ENCODE measurements around the gene TNFSF9. TPM values are rescaled to one million over a fixed set of nuclear protein-coding genes. Genes with fewer than 3 reads are reported as not detected.
A peak's percentile ranks its signal among the peaks of the same experiment; 100 is the strongest.
"Not testable (repeated sequence)": the region's sequence is repeated elsewhere in the genome, so short reads cannot be mapped to it uniquely, and the experiment has no call there.

Gene TNFSF9
- total RNA-seq, 1 donor from 2014 or later = 4.7 TPM

GRCh38 chr19:6508028-6508771 is 22.6 kb upstream of the TNFSF9 start:
- not testable (repeated sequence) for ATAC-seq

GRCh38 chr19:6509118-6509971 is 21.5 kb upstream of the TNFSF9 start:
- ATAC-seq = no peak

DNA sequence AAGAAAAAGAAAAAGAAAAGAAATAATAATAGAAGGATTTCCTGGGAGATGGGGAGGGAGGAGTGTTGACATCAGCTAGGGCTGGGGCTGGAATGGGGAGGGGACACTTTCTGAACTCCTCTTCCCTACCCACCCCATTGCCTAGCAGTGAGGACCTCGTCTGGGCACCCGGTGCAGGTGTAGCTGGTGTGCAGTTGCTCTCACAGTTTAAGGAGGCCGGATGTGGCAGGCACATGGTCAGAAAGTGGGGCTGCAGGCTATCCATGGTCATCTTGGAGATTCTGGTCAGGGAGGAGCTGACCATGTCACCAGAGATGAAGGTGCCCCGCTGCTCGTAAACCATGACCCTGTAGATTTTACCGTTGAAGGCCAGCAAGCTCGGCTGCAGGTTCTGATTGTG is 20.2 kb upstream of the TNFSF9 start:
- no peak for ATAC-seq

DNA sequence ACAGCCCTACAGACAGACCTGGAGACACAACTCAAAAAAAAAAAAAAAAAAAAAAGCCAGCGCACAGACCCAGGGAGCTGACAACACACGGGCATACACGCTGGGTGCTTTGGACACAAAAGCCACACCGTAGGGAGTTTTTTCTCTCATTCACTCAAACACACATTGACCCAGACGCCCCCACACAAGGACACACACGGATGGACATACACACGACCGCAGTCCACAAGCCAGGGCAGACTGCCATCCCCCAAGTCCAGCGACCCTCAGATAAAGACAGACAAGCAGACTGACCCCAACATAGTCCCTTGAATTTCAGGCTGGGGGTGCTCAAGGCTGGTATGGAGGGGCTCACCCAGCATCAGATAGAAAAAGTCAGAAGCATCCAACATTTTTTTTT is 16.7 kb upstream of the TNFSF9 start:
- no peak for ATAC-seq

DNA sequence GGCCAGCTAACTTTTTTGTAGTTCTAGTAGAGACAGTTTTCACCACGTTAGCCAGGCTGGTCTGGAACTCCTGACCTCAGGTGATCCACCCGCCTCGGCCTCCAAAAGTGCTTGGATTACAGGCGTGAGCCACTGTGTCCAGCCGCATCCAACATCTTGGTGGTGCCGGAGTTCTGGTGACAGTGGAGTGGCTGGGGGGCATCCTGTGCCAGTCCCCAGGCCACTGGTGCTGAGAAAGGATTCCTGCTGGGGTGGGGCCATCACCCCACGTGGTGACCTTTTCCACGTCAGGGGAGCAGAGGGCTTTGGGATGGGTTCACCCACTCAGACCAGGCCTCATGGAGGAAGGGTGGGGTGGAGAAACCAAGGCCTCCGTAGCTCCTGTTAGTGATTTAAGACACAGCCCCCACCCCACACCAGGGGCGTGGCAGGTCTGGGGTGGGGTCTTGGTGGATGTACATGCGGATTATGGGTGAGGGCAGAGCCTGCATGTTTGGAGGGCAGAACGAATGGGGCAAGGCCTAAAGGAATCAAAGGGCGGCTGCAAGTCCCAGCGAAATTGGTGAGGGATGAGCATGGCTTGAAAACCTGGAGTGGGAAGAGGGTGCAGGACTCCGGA is 15.8 kb upstream of the TNFSF9 start:
- ATAC-seq = no peak

DNA sequence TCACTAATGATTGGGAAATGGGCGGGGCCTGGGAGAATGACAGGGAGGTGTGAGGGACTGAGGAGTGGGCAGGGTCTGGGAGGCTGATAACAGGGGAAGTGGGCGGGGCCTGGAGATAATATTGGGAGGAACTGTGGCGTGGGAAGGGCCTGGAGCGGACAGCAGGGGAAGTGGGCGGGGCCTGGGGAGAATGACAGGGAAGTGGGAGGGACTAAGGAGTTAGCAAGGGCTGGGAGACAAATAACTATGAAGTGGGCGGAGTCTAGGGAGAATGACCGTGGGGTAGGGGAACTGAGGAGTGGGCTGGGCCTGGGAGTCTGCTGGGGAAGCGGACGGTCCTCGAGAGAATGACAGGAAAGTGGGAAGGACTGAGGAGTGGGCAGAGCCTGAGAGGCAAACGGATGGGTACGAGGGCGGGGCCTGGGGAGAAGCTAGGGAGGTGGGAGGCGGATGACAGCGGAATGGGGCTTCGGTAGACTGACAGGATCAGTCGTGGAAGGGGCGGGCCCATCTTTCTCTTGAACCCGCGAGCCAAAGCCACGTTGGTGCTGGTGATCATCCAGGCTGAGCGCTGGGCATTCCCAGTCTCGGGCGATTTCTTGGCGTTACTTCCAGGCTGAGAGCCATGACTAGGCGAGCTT is 14.7 kb upstream of the TNFSF9 start:
- peak; percentile 84 for ATAC-seq

- ATAC-seq = peak; percentile 87
These were observed 14.1 kb upstream of the TNFSF9 start for GRCh38 chr19:6516659-6517291.

GRCh38 chr19:6518145-6518911 is 12.5 kb upstream of the TNFSF9 start:
- no peak for ATAC-seq

DNA sequence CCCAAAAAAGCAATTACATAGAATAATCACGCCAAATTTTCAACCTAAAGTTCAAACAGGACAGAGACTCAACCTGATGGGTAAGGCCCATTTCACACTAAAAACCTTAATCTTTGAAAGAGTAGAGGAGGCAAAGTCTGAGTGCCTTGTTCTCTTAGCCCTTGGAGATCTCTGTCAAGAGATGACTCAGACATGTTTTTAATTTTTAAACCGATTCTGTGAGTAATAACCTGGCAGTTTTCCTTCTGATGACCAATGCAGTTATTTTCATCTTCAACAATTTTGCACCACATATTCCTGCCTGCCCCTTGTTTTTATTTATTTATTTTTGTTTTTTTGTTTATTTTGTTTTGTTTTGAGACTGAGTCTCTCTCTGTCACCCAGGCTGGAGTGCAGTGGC is 11.5 kb upstream of the TNFSF9 start:
- no peak for ATAC-seq

DNA sequence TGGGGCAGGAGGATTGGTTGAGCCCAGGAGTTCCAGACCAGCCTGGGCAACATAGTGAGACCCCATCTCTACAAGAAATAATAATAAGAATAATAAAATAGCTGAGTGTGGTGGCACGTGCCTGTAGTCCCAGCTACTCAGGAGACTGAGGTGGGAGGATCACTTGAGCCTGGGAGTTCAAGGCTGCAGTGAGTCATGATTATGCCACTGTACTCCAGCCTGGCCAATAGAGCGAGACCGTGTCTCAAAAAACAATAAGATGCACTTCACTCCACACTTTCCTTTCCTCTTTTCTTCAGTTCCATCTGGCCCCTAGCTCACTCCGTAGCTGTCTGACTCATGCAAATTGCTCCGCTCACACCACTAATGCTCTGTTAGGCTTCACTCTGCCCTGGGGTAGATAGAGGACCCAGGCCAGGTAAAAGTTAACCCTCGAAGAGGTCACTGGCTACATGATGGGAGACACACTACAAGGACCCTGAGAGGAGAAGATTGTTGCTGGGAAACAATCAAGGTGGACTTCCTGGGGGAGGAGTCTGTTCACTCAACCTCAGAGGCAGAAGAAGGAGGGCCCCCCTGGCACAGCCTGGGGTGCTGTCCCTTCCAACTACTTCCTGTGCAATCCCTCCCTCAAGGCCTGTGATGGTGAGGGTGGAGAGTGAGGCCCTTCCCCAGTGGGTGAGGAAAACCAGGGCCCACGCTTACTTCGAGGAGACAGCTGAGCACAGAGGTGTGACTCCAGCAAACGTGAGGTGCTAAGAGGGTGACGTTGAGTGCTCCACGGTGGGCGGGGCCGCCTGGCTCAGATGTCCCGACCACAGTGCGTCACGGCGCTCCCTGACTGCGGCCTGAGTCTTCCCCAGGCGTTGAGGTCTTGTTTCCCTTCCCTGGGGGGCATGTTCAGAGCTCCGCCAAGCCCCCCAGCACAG is 8.8 kb upstream of the TNFSF9 start:
- ATAC-seq = peak; percentile 54

DNA sequence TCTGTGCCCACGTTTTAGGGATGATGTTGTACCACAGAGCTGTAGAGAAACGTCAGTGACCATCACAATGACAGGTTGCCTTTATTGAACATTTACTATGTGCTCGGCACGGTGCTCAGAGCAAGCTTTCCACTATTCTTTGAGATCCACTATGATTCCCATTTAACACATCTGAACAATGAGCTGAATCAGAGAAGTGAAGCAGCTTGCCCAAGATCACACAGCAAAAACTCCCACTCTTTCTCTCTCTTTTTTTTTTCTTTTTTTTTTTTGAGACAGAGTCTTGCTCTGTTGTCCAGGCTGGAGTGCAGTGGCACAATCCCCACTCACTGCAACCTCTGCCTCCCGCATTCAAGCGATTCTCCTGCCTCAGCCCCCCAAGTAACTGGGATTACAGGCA is 8.1 kb upstream of the TNFSF9 start:
- ATAC-seq = no peak

- no peak for ATAC-seq
These were observed 6.5 kb upstream of the TNFSF9 start for GRCh38 chr19:6524311-6524710.

- ATAC-seq = no peak
These were observed 2.8 kb upstream of the TNFSF9 start for GRCh38 chr19:6527893-6528543.

DNA sequence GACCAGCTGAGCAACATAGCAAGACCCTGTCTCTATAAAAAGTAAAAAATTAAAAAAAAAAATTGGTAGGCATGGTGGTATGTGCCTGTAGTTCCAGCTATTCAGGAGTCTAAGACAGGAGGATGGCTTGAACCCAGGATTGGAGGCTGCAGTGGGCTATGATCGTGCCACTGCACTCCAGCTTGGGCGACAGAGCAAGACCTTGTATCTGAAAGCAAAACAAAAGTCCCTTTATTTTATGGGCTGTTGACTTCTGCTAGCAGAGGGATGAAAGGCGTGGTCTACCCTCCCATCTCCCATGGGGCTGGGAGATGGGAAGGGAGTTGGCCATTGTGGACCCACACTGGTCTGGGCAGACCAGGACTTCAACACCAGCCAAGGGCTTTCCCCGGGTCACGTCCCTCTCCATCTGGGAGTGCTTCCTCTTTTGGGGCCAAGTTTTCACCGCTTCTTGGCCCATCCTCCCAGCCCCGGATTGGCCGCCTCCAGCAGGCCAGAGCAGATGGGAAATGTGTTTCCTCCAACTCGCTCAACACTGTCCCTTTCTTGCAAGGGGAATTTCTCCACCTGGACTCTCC is 2.2 kb upstream of the TNFSF9 start:
- no peak for ATAC-seq

- no peak for ATAC-seq
These were observed 1.5 kb upstream of the TNFSF9 start for GRCh38 chr19:6529351-6529750.

DNA sequence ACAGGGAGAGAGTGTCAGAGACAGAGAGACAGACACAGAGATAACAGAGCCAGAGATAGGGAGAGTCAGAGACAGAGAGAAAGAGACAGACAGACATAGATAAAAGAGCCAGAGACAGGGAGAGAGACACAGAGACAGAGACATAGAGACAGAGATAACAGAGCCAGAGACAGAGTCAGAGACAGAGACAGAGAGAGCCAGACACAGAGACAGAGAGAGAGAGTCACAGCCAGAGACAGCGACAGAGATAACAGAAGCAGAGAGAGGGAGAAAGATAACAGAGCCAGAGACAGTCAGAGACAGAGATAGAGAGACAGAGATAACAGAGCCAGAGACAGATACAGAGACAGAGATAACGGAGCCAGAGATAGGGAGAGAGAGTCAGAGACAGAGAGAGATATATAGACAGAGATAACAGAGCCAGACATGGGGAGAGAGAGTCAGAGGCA is 865 bp upstream of the TNFSF9 start:
- ATAC-seq = no peak

DNA sequence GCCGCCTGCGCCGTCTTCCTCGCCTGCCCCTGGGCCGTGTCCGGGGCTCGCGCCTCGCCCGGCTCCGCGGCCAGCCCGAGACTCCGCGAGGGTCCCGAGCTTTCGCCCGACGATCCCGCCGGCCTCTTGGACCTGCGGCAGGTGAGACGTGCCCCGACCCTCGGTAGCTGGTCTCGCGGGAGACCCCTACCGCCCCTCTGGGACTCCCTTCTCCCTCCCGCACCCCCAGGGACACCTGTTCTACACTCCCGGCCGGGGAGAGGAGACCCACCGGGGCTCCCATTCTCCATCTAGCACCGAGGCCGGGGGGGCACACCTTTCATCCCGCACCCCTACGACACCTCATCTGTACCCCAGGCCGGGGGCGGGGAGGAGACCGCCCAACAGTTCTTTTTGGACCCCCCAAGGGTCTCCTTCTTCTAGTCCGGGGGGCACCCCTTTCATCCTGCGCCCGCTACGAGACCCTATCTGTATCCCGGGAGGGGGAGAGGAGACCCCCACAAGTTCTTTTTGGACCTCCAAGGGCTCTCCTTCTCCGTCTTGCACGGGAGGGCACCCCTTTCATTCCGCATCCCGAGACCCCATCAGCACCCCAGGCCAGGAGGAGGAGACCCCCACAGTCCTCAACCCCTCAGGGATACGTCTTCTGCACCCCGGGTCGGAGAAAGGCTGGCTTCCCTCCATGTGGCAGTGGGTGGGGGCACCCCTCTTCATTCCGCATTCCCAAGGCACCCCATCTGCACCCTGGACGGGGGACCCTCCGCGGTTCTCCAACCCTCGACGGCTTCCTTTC is 533 bp downstream of the TNFSF9 start:
- peak; percentile 5 for ATAC-seq

DNA sequence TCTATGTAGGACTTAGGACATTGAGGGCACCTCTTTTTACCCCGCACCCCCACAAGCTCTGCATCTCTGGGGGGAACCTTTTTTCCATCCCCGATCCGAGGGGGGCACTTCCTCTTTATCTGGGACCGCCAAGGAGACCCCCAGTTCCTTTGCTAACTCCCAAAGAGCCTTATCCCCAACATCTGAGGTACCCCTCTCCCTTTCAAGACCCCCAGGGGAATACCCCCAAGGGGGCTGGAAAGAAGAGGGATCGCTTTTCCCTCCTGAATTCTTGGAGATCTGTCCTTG is 1.1 kb downstream of the TNFSF9 start:
- no peak for ATAC-seq

All from esophagus mucosa (tissue), 1 donor.